ENCODE results near the gene PLTP. TPM values are rescaled to one million over a fixed set of nuclear protein-coding genes. Genes with fewer than 3 reads are reported as not detected.
"Not testable (repeated sequence)": the region's sequence is repeated elsewhere in the genome, so short reads cannot be mapped to it uniquely, and the experiment has no call there.

The PLTP gene
- total RNA-seq, 1 experiment from 2014 or later = 70.1 TPM

GRCh38 chr20:45946149-45946970 is 34.4 kb upstream of the PLTP start:
- H3K4me3 ChIP-seq = no peak overlapping the region
- no peaks in the 10 kb centered on the region for H3K9me3 ChIP-seq
- H3K27me3 ChIP-seq = no peaks in the 10 kb centered on the region
- DNase-seq = no peak
- H3K36me3 ChIP-seq = peaks cover 84% of the 10 kb centered on the region

GRCh38 chr20:45945678-45946148 is 33.8 kb upstream of the PLTP start:
- DNase-seq = peak; percentile 42
- peaks cover 86% of the 10 kb centered on the region for H3K36me3 ChIP-seq
- no peaks in the 10 kb centered on the region for H3K27me3 ChIP-seq
- no peak overlapping the region for H3K4me3 ChIP-seq
- no peaks in the 10 kb centered on the region for H3K9me3 ChIP-seq

- Histone ChIP-seq H3K36me3 (peaks cover 84% of the 10 kb centered on the region), H3K4me3 (no peak overlapping the region), H3K27me3 (no peaks in the 10 kb centered on the region), H3K9me3 (no peaks in the 10 kb centered on the region)
- no peak for DNase-seq
Measured at GRCh38 chr20:45944965-45945677, 33.2 kb upstream of the PLTP start.

GRCh38 chr20:45944151-45944964 is 32.4 kb upstream of the PLTP start:
- Histone ChIP-seq H3K36me3 (peaks cover 84% of the 10 kb centered on the region), H3K9me3 (no peaks in the 10 kb centered on the region), H3K4me3 (no peak overlapping the region), H3K27me3 (no peaks in the 10 kb centered on the region)
- DNase-seq = no peak

GRCh38 chr20:45943613-45944012 is 31.7 kb upstream of the PLTP start:
- peaks cover 84% of the 10 kb centered on the region for H3K36me3 ChIP-seq
- DNase-seq = no peak
- H3K9me3 ChIP-seq = no peaks in the 10 kb centered on the region
- no peaks in the 10 kb centered on the region for H3K27me3 ChIP-seq
- no peak overlapping the region for H3K4me3 ChIP-seq

- DNase-seq = no peak
- H3K4me3 ChIP-seq = no peak overlapping the region
- H3K36me3 ChIP-seq = peaks cover 71% of the 10 kb centered on the region
- H3K27me3 ChIP-seq = no peaks in the 10 kb centered on the region
- H3K9me3 ChIP-seq = no peaks in the 10 kb centered on the region
Measured at GRCh38 chr20:45940469-45940868, 28.5 kb upstream of the PLTP start.

- no peak for DNase-seq
- H3K4me3 ChIP-seq = no peak overlapping the region
- H3K27me3 ChIP-seq = no peaks in the 10 kb centered on the region
- no peaks in the 10 kb centered on the region for H3K9me3 ChIP-seq
- H3K36me3 ChIP-seq = peaks cover 67% of the 10 kb centered on the region
Measured at GRCh38 chr20:45940053-45940452, 28.1 kb upstream of the PLTP start.

GRCh38 chr20:45938727-45939438 is 26.9 kb upstream of the PLTP start:
- Histone ChIP-seq H3K36me3 (peaks cover 60% of the 10 kb centered on the region), H3K9me3 (no peaks in the 10 kb centered on the region), H3K27me3 (no peaks in the 10 kb centered on the region), H3K4me3 (no peak overlapping the region)
- no peak for DNase-seq

GRCh38 chr20:45937765-45938164 is 25.8 kb upstream of the PLTP start:
- Histone ChIP-seq H3K27me3 (no peaks in the 10 kb centered on the region), H3K4me3 (no peak overlapping the region), H3K9me3 (no peaks in the 10 kb centered on the region), H3K36me3 (peaks cover 51% of the 10 kb centered on the region)
- no peak for DNase-seq

GRCh38 chr20:45935416-45936046 is 23.6 kb upstream of the PLTP start:
- Histone ChIP-seq H3K27me3 (no peaks in the 10 kb centered on the region), H3K36me3 (peaks cover 42% of the 10 kb centered on the region), H3K9me3 (no peaks in the 10 kb centered on the region), H3K4me3 (peak overlapping the region; percentile 98)
- no peak for DNase-seq

GRCh38 chr20:45934586-45935415 is 22.8 kb upstream of the PLTP start, which contains the start of gene PCIF1:
Gene PCIF1, plus strand, starts transcription at chr20:45934683. Its CDS starts 4,317 bp downstream, at chr20:45939000.
- H3K27me3 ChIP-seq = no peaks in the 10 kb centered on the region
- H3K36me3 ChIP-seq = peaks cover 36% of the 10 kb centered on the region
- H3K4me3 ChIP-seq = peak within 1 kb of the TSS; percentile 98
- H3K9me3 ChIP-seq = no peaks in the 10 kb centered on the region
- peak; percentile 96 for DNase-seq

- no peaks in the 10 kb centered on the region for H3K9me3 ChIP-seq
- H3K27me3 ChIP-seq = no peaks in the 10 kb centered on the region
- peak; percentile 65 for DNase-seq
- peaks cover 30% of the 10 kb centered on the region for H3K36me3 ChIP-seq
- H3K4me3 ChIP-seq = peak overlapping the region; percentile 98
Measured at GRCh38 chr20:45934046-45934585, 22.2 kb upstream of the PLTP start.

GRCh38 chr20:45933266-45934045 is 21.5 kb upstream of the PLTP start:
- peak; percentile 80 for DNase-seq

GRCh38 chr20:45931680-45932079 is 19.7 kb upstream of the PLTP start:
- not testable (repeated sequence) for H3K9me3 ChIP-seq, H3K4me3 ChIP-seq, H3K27me3 ChIP-seq, H3K36me3 ChIP-seq, DNase-seq

More at GRCh38 chr20:45933266-45934045, 21.5 kb upstream of the PLTP start:
- Histone ChIP-seq H3K9me3 (no peaks in the 10 kb centered on the region), H3K4me3 (peak overlapping the region; percentile 98), H3K36me3 (peaks cover 23% of the 10 kb centered on the region), H3K27me3 (no peaks in the 10 kb centered on the region)

Data from MG63 (cell line).